Ishikawa (cell line): ENCODE measurements around the gene TBC1D22A.

Experiments used
- CEBPB ChIP-seq: IDR thresholded peaks from 2 replicates; pipeline ENCODE4 v1.6.1; 2012
- CREB1 ChIP-seq: IDR thresholded peaks from 2 replicates; pipeline ENCODE4 v1.6.1; 2012; ENCODE audit warnings: low read depth
- EGR1 ChIP-seq: IDR thresholded peaks from 2 replicates; pipeline ENCODE4 v1.6.1; 2012
- EP300 ChIP-seq: IDR thresholded peaks from 2 replicates; pipeline ENCODE4 v1.6.1; 2012; ENCODE audit warnings: borderline replicate concordance
- FOXM1 ChIP-seq: IDR thresholded peaks from 2 replicates; pipeline ENCODE4 v1.6.1; 2012; ENCODE audit warnings: low read depth, borderline replicate concordance
- NFIC ChIP-seq: IDR thresholded peaks from 2 replicates; pipeline ENCODE4 v1.6.1; 2012
- RAD21 ChIP-seq: IDR thresholded peaks from 2 replicates; pipeline ENCODE4 v1.6.1; 2012; ENCODE audit warnings: low read depth
- TAF1 ChIP-seq: IDR thresholded peaks from 2 replicates; pipeline ENCODE4 v1.6.1; 2012; ENCODE audit warnings: low read depth, mild to moderate bottlenecking
- TCF12 ChIP-seq: IDR thresholded peaks from 2 replicates; pipeline ENCODE4 v1.6.1; 2012; ENCODE audit warnings: low read depth
- TEAD4 ChIP-seq: IDR thresholded peaks from 2 replicates; pipeline ENCODE4 v1.6.1; 2012
- YY1 ChIP-seq: IDR thresholded peaks from 2 replicates; pipeline ENCODE4 v1.6.1; 2012; ENCODE audit warnings: low read depth
- ZBTB7A ChIP-seq: IDR thresholded peaks from 2 replicates; pipeline ENCODE4 v1.6.1; 2012; ENCODE audit warnings: low read depth
- TF ChIP-seq, protein P1 (sequence below): IDR thresholded peaks from 2 replicates; pipeline ENCODE4 v1.6.1; 2012
- TF ChIP-seq, protein P2 (sequence below): IDR thresholded peaks from 2 replicates; pipeline ENCODE4 v1.6.1; 2012
- TF ChIP-seq, protein P3 (sequence below): IDR thresholded peaks from 2 replicates; pipeline ENCODE4 v1.6.1; 2012; ENCODE audit warnings: low read depth, mild to moderate bottlenecking

TBC1D22A gene

DNA sequence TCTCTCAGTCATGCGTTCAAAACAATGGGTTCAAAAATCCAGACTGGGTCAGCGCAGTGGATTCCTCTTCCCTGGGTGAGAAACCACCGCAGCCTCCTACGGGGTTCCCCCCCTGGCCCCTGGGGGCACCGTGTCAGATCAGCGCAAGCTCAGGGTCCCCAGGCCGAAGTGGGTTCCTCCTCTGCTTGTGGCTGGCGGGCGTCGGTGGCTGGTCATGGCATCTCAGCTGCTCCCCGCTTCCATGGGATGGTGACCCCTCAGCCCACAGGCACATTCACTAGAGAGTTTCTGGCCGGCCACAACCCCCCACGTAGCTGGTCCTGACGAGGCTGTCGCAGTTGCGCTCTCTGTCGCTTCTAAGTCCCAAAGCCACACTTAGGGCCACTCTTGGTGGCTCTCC is 389.8 kb downstream of the TBC1D22A start:
- TF ChIP-seq, protein P1, sequence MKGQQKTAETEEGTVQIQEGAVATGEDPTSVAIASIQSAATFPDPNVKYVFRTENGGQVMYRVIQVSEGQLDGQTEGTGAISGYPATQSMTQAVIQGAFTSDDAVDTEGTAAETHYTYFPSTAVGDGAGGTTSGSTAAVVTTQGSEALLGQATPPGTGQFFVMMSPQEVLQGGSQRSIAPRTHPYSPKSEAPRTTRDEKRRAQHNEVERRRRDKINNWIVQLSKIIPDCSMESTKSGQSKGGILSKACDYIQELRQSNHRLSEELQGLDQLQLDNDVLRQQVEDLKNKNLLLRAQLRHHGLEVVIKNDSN: no peak
- no peak for TF ChIP-seq YY1
- TF ChIP-seq RAD21: no peak
- no peak for TF ChIP-seq NFIC
- no peak for TF ChIP-seq ZBTB7A
- no peak for TF ChIP-seq EGR1
- no peak for TF ChIP-seq TCF12
- no peak for TF ChIP-seq TAF1
- TF ChIP-seq, protein P2, sequence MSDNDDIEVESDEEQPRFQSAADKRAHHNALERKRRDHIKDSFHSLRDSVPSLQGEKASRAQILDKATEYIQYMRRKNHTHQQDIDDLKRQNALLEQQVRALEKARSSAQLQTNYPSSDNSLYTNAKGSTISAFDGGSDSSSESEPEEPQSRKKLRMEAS: no peak
- TF ChIP-seq EP300: no peak
- no peak for TF ChIP-seq CREB1
- no peak for TF ChIP-seq FOXM1
- TF ChIP-seq, protein P3, sequence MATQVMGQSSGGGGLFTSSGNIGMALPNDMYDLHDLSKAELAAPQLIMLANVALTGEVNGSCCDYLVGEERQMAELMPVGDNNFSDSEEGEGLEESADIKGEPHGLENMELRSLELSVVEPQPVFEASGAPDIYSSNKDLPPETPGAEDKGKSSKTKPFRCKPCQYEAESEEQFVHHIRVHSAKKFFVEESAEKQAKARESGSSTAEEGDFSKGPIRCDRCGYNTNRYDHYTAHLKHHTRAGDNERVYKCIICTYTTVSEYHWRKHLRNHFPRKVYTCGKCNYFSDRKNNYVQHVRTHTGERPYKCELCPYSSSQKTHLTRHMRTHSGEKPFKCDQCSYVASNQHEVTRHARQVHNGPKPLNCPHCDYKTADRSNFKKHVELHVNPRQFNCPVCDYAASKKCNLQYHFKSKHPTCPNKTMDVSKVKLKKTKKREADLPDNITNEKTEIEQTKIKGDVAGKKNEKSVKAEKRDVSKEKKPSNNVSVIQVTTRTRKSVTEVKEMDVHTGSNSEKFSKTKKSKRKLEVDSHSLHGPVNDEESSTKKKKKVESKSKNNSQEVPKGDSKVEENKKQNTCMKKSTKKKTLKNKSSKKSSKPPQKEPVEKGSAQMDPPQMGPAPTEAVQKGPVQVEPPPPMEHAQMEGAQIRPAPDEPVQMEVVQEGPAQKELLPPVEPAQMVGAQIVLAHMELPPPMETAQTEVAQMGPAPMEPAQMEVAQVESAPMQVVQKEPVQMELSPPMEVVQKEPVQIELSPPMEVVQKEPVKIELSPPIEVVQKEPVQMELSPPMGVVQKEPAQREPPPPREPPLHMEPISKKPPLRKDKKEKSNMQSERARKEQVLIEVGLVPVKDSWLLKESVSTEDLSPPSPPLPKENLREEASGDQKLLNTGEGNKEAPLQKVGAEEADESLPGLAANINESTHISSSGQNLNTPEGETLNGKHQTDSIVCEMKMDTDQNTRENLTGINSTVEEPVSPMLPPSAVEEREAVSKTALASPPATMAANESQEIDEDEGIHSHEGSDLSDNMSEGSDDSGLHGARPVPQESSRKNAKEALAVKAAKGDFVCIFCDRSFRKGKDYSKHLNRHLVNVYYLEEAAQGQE: no peak

- no peak for TF ChIP-seq TAF1
- no peak for TF ChIP-seq TEAD4
- TF ChIP-seq, protein P1: no peak
- TF ChIP-seq EP300: no peak
Measured at GRCh38 chr22:47152938-47153337, 390.5 kb downstream of the TBC1D22A start.

DNA sequence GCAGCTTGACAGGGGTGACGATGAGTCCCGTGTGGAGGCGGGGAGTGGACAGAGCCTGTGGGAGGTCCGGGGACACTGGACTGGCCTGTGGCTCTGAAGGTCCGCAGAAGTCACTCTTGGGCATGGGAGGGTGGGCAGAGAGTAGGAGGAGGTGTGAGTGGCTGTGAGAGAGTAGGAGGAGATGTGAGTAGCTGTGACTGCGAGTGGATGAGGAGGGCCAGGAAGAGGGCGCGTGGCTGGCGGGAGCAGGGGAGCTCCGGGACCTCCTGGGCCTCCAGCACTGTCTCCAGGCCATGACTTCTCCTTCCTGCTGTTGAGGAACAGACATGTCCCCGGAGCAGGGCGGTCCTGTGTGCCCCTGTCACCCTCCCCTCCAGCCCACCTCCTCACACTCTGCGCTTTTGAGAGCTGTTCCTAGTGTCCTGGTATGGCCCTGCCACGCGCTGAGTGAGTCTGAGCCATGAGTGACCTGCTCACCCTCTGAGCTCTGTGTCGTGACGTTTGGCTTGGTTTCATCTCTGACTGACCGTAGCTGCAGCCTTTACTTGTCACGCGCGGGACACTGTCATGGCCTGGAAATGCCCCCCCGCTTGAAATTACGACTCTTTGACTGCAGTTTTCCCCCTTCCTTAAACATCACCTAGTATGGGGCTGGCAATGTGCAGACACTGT is 391.5 kb downstream of the TBC1D22A start:
- no peak for TF ChIP-seq TCF12
- TF ChIP-seq, protein P3: no peak
- TF ChIP-seq, protein P1: no peak
- TF ChIP-seq, protein P2: no peak
- TF ChIP-seq RAD21: no peak
- TF ChIP-seq CEBPB: no peak
- TF ChIP-seq FOXM1: no peak
- TF ChIP-seq TEAD4: no peak
- no peak for TF ChIP-seq EGR1
- TF ChIP-seq ZBTB7A: no peak
- TF ChIP-seq CREB1: no peak
- TF ChIP-seq NFIC: no peak

DNA sequence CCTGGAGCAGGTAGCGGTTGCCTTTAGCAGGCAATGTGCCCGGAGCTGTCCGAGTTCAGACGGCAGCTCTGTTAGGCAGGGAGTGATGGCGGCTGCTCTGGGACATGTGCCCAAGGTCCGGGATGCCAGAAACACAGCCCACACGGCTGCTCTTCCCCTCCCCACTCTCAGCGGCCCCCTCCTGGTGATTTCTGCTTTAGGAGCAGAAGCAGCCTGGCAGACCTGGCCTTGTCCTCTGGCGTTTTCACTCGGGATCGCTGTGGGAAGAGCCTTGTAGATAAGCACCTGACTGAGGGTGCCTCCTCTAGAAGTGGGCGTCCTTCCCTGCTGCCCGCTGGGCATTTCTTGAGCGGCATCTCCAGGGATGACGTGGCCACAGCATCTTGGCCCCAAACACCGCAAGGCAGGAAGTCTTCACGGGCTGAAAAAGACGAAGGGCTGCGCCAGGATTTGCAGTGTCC is 392.2 kb downstream of the TBC1D22A start:
- TF ChIP-seq TCF12 (no peak), TEAD4 (no peak), CEBPB (no peak), YY1 (no peak), ZBTB7A (no peak), FOXM1 (no peak), CREB1 (no peak)
- TF ChIP-seq, protein P1: no peak

DNA sequence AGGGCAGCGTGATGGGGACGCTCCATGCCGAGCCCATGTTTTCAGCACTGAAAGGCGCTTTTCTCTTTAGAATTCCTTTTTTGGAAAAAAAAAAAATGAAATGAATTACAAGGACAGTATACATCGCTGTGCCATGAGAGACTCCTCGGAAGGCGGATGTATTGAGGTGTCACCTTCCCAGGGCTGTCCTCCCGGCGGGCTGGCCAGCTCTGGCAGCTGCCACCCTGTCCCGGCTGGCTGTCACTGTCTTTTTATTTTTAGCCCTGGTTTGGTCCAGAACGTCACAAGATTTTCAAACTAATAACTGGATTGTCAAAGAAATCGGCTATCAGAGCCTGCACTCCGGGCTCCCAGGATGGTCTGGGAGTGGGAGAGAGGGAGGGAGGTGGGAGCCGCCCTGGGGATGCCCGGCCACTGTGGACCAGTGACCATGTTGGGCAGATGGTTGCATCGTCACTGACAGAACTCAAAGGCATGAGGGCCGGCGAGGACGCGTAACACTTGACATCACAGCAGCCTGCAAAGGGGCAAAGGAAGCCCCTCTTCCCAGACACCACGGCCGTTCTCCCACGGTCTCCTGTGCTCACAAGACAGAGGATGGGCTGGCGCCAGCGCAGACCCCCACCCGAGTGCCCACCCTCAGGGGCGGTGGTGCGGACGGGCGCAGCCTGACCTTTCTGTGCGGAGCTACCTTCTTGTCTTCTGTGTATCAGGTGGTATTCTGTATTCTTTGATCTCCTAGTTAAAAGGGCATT is 392.9 kb downstream of the TBC1D22A start:
- TF ChIP-seq ZBTB7A (no peak), TAF1 (no peak), TCF12 (no peak), CEBPB (no peak), YY1 (no peak), EGR1 (no peak), FOXM1 (no peak), RAD21 (no peak), CREB1 (no peak), NFIC (no peak), TEAD4 (no peak), EP300 (no peak)
- TF ChIP-seq, protein P1: no peak
- TF ChIP-seq, protein P2: no peak
- TF ChIP-seq, protein P3: no peak
